K562 (cell line): ENCODE measurements around the gene IRF2. TPM values are rescaled to one million over a fixed set of nuclear protein-coding genes. Genes with fewer than 3 reads are reported as not detected.

Experiments used
- ARID3B ChIP-seq: fragments of 250-450 bp; sonication (Bioruptor Pico); IDR thresholded peaks from 2 replicates; pipeline ENCODE4 v1.4.0; 2020; ENCODE audit warnings: borderline replicate concordance
- CXXC5 ChIP-seq: fragments of 250-450 bp; sonication (Bioruptor Pico); IDR thresholded peaks from 2 replicates; pipeline ENCODE4 v1.8.0; 2022; ENCODE audit warnings: inconsistent platforms, mild to moderate bottlenecking, moderate library complexity
- E2F6 ChIP-seq, 2 experiments: IDR thresholded peaks; 2 replicates each; pipeline ENCODE4 v1.6.1; 2011; ENCODE audit warnings: borderline replicate concordance in 1 of 2, control low read depth in 1 of 2, low read depth in 1 of 2, low read length in 1 of 2, mild to moderate bottlenecking in 1 of 2, mixed read lengths in 1 of 2, moderate library complexity in 1 of 2; ENCODE audit not compliant: insufficient read depth in 1 of 2, insufficient read length in 1 of 2, poor library complexity in 1 of 2, severe bottlenecking in 1 of 2; ENCODE audit errors: extremely low read depth in 1 of 2
- EP400 ChIP-seq: fragments of 450-650 bp; IDR thresholded peaks from 2 replicates; pipeline ENCODE4 v1.6.1; 2017; ENCODE audit warnings: antibody characterized with exemption, mild to moderate bottlenecking, moderate library complexity
- HMBOX1 ChIP-seq: sonication (generic); IDR thresholded peaks from 2 replicates; pipeline ENCODE4 v1.6.1; 2016
- ZNF785 ChIP-seq: fragments of 250-450 bp; sonication (Bioruptor Pico); IDR thresholded peaks from 2 replicates; pipeline ENCODE4 v1.4.0; 2020; ENCODE audit warnings: mild to moderate bottlenecking
- polyA plus RNA-seq, 8 experiments: library from polyadenylated mRNA; depleted of rRNA in 4 of 8; stranded (reverse) in 5 of 8; unstranded in 3 of 8; fragments of >200 nt; fragmentation: Nextera tagmentation in 2 of 8; fragmentation: Illumina TruSeq in 1 of 8; extraction: Ambion mirVana in 2 of 8; extraction: Trizol in 1 of 8; gene quantifications; 2 replicates each; pipeline versions ENCODE4 v1.2.1 to v1.2.3, GENCODE V29; 2011 to 2014; ENCODE audit warnings: inconsistent platforms in 1 of 8, missing spikeins in 1 of 8
- total RNA-seq, 7 experiments: library from RNA; depleted of rRNA in 6 of 7; stranded (reverse); fragments of >200 nt in 6 of 7; fragmentation: Illumina TruSeq in 2 of 7; extraction: Trizol in 2 of 7; gene quantifications; 2 replicates each; pipeline versions ENCODE4 v1.2.1 to v1.2.3, GENCODE V29; 2011 to 2021; ENCODE audit warnings: low replicate concordance in 1 of 7

Gene IRF2
- total and polyA plus RNA-seq, 9 of the 15 experiments (the other 6 are each of a cell fraction or from before 2014, with no cell fraction given): 7.1 to 17.1 (median 11.3) TPM

GRCh38 chr4:184461711-184462441, 12.5 kb downstream of the IRF2 start (continued):
- TF ChIP-seq ZNF785 (CRISPR knock-in tag): no peak
- no peak for TF ChIP-seq ARID3B (CRISPR knock-in tag)
- no peak for TF ChIP-seq E2F6 (IDR thresholded peaks at IDR 0.05; ENCODE audit: borderline replicate concordance in 1 of 2, extremely low read depth in 1 of 2, insufficient read depth in 1 of 2, insufficient read length in 1 of 2, low read depth in 1 of 2, low read length in 1 of 2, poor library complexity in 1 of 2, severe bottlenecking in 1 of 2)
- TF ChIP-seq EP400: no peak
- TF ChIP-seq CXXC5: no peak
- TF ChIP-seq HMBOX1: no peak
